Renal pelvis (tissue), 4 donors: ENCODE measurements around the gene HORMAD1. TPM values are rescaled to one million over a fixed set of nuclear protein-coding genes. Genes with fewer than 3 reads are reported as not detected.
"Not testable (repeated sequence)": the region's sequence is repeated elsewhere in the genome, so short reads cannot be mapped to it uniquely, and the experiment has no call there.

Source experiments
- DNase-seq: peaks from one replicate; pipeline ENCODE4 v3.0.0-alpha.2; 2013
- polyA plus RNA-seq, 3 donors: library from polyadenylated mRNA; unstranded; fragments of 120-200 nt; gene quantifications; one replicate each; pipeline ENCODE4 v1.2.1, GENCODE V29; 2013; ENCODE audit not compliant: insufficient read length in 3 of 3

Gene HORMAD1
- polyA plus RNA-seq, 3 donors: not detected

DNA sequence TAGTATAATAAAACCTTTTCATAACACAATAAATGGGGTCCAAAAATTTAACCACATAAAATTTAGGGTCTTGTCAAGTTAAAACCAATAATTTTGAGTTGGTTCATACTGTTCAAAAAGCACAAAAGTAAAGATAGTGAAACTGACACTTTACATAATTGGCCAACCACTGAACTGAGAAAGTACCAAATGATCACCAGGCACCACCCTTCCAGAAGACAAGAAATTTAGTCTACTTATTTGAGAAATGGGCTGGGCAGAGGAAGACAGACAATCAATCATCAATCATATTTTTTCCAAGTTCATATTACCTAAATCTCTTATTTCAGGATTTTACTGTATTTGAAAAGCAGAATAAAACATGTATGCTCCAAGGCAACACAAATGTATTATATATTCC is 17.3 kb downstream of the HORMAD1 start:
- no peak for DNase-seq

GRCh38 chr1:150696995-150697927 is 23.4 kb downstream of the HORMAD1 start, which contains the start of gene GOLPH3L:
GOLPH3L (minus strand) TSS chr1:150697154; CDS start chr1:150694838, 2,316 bp downstream.
- peak; percentile 99 for DNase-seq

DNA sequence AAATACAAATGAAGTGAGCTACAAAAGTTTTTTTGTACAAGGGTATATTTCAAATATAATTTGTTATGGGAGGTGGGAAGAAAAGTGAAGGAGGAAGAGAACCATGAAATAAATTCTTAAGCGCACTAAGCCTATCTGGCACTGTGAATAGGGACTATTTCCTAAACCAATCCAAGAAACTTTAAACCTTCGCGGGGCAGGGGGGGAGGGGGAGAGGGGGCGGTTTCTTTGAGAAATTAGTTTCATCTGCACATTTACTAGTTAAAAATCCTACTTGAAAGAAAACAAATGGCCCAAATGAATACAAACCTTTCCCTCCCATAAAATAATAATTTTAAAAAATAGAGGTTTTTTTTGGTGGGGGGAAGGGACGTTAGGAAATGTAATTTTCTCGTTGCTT is 24.1 kb downstream of the HORMAD1 start:
- no peak for DNase-seq

- DNase-seq: no peak
Observed at GRCh38 chr1:150696162-150696561, 24.5 kb downstream of the HORMAD1 start.

GRCh38 chr1:150695561-150695960 is 25.1 kb downstream of the HORMAD1 start:
- DNase-seq: no peak

GRCh38 chr1:150692720-150693119 is 28.0 kb downstream of the HORMAD1 start:
- DNase-seq: no peak

DNA sequence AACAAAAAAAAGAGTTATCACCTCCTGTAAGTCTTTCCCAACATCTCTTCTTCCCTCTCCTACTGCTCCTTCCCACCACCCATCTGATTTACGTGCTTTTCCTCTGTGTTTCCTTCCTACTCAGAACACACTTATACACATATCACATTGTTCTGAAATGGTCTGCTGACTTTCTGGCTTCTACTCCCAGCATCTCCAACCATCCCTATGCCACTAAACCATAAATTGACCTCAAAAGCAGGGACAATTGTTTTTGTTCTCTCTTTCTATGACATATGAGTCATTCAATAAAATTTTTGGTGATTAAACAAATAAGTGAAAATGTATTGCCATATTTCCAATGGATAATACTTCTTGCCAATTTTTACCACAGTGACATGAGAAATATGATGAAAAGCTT is 31.9 kb downstream of the HORMAD1 start:
- DNase-seq: no peak

DNA sequence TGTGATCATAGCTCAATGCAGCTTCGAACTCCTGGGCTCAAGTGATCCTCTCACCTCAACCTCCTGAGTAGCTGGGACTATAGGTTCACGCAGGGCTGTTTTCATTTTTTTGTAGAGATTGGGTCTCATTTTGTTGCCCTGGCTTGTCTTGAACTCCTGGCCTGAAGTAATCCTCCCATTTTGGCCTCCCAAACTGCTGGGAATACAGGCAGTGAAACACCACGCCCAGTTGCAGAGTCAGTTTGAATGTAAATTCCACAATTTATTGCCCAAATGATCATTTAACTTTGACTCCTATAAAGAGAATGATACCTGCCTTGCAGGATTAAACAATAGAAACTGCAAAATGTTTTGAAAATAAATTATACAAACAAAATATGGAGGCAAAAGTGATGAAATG is 34.4 kb downstream of the HORMAD1 start:
- no peak for DNase-seq

DNA sequence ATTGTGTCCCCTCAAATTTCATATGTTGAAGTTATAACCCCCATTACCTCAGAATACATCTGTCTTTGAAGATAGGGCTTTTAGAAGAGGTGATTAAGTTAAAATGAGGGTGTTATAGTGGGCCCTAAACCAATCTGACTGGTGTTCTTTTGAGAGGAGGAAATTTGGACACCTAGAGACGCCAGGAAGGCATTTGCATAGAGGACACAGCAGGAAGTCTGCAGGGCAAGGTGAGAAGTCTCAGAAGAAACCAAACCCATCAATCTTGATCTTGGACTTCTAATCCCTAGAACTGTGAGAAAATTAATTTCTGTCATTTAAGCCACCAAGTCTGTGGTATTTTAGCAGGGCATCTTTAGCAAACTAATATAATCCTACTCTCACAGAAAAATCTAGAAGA is 36.8 kb downstream of the HORMAD1 start:
- no peak for DNase-seq

DNA sequence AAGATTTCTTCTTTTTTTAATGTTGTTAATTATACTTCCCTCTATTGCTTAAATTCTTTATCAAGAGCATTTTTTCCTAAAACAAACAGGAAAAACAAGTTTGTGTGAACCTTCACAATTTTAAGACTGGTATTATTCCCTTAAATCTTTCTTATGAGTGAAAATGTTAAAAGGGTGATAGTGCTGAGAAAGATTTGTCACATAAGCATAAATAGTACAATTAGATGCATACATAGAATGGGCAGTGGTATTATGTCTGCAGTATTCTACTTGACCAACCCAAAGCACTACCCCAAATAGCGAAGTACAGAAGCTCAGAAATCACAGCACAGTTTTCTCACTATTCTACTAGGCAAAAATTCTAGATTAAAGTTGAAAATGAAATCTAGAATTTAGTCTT is 41.7 kb downstream of the HORMAD1 start:
- DNase-seq: no peak

GRCh38 chr1:150674881-150675280 is 45.8 kb downstream of the HORMAD1 start:
- DNase-seq: no peak

DNA sequence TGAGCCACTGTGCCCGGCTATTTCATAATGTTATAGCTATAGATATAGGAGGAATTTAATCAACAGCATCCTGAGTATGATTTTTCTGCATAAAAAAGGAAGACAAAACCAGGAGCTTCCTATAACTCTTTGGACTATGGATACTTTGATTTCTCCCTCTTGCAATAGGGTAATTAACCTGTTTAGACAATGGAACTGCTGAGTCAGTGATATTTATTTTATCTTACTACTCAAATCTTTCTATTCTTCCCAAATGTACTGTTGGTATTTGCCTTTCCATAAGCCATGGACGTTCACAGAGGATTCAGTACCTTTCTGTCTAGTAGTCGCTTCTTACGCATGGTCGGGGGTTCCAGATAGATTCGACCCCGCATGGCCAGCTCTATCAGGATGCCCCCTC is 57.4 kb downstream of the HORMAD1 start:
- DNase-seq: no peak

- no peak for DNase-seq
Observed at GRCh38 chr1:150662811-150663210, 57.9 kb downstream of the HORMAD1 start.

DNA sequence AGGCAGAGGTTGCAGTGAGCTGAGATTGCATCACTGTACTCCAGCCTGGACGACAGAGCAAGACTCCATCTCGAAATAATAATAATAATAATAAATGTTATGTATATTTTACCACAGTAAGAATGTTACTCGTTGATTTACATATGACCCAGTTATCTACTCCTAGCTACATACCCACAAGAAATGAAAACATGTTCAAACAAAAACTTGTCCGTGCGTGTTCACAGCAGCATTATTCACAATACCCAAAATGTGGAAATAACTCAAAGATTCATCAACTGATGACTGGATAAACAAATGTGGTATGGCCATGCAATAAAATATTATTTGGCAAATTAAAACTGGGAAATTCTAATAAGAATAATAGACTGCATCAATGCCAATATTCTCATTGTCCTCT is 59.5 kb downstream of the HORMAD1 start:
- no peak for DNase-seq

- no peak for DNase-seq
Observed at GRCh38 chr1:150660584-150660983, 60.1 kb downstream of the HORMAD1 start.

GRCh38 chr1:150657064-150657463 is 63.6 kb downstream of the HORMAD1 start:
- DNase-seq: not testable (repeated sequence)

DNA sequence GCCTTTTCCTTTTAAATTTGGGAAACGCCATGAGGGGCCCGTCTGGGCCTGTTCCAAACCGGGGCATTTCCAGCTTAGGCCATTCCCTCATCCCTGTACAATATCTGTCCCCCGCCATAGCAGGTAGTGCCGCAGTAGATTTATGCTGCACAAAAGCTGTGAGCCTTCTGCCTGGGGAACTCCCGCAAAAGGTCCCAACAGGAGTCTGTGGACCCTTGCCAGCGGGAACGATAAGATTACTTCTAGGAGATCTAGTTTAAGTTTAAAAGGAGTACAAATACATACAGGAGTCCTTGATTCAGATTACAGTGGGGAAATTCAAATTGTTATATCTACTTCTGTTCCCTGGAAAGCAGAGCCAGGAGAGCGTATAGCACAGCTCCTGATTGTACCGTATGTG is 66.1 kb downstream of the HORMAD1 start:
- DNase-seq: not testable (repeated sequence)

DNA sequence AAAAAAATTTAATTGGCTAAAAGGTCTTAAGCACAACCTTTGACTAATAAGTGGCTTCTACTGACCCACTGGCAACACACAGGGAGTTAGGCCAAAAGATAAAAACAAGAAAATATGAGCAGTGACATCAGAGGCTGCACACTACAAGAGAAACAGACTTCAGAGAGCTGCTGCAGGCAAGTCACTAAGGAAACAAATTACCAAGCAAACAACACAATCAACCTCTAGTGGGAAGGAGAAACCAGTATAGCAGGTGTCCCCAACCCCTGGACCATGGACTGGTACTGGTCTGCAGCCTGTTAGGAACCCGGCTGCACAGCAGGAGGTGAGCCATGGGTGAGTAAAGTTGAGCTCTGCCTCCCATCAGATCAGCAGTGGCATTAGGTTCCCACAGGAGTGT is 70.5 kb downstream of the HORMAD1 start:
- no peak for DNase-seq

- DNase-seq: no peak
Observed at GRCh38 chr1:150649441-150650075, 71.1 kb downstream of the HORMAD1 start.
